Stimulated activated CD4-positive, alpha-beta T cell treated with anti-CD3 and anti-CD28 coated beads, Interleukin-1b, Interleukin-23, amount 100 ng/mL, for 24 hours (primary cell): ENCODE results near the gene TRIM49D2.
"Not testable (repeated sequence)": the region's sequence is repeated elsewhere in the genome, so short reads cannot be mapped to it uniquely, and the experiment has no call there.

Source experiments
- DNase-seq, 4 experiments: peaks; one replicate each; pipeline ENCODE4 v3.0.0-alpha.2; 2020; ENCODE audit warnings: low read depth in 4 of 4, low spot score in 1 of 4

Gene TRIM49D2

GRCh38 chr11:89923764-89924163 is at the start of gene TRIM49D2:
TRIM49D2 (plus strand) TSS chr11:89924064; CDS start chr11:89926762, 2,698 bp downstream.
- not testable (repeated sequence) for DNase-seq

DNA sequence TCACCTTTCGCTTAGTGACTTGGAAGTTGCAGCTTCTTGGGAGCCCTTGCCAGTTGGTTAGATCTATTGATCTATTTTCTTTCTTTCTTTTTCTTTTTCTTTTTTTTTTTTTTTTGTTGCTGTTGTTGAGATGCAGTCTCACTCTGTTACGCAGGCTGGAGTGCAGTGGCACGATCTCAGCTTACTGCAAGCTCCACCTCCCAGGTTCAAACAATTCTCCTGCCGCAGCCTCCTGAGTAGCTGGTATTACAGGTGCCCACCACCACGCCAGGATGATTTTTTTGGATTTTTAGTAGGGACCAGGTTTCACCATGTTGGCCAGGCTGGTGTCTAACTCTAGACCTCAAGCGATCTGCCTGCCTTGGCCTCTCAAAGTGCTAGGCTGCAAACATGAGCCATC is 46.4 kb upstream of the TRIM49D2 start:
- DNase-seq: not testable (repeated sequence)

- not testable (repeated sequence) for DNase-seq
These were observed 30.6 kb upstream of the TRIM49D2 start for GRCh38 chr11:89893245-89893644.

- DNase-seq: not testable (repeated sequence)
These were observed 23.1 kb upstream of the TRIM49D2 start for GRCh38 chr11:89900809-89901208.

- DNase-seq: no peak
These were observed 1.6 kb upstream of the TRIM49D2 start, which contains the start of gene TRIM49D1 for GRCh38 chr11:89922195-89922660. TRIM49D1 (minus strand) TSS chr11:89922245; CDS start chr11:89917710, 4,535 bp downstream.

GRCh38 chr11:89960833-89961232 is 37.0 kb downstream of the TRIM49D2 start:
- not testable (repeated sequence) for DNase-seq

DNA sequence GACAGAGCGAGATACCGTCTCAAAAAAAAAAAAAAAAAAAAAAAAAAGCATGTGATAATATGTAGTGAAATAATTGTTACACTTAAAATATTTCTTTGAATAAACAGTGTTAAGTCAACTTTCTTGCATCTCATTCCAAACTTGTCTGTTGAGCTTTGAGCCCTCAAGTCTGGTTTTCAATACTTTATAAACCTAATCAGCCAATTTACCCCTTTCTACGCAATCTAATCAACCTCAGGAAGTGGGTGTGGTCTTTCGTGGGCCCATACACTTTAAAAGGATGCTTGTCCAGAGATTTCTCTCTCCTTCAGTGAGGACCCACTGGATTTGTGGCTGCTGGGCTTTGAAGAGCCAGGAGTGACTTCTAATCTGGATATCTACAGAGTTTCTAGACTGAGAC is 41.9 kb downstream of the TRIM49D2 start, which contains the start of gene TRIM64:
TRIM64 (plus strand) TSS at position 301 of the 400 bp plus-strand sequence. CDS start 2,467 bp downstream, outside the sequence.
- not testable (repeated sequence) for DNase-seq
